Panc1 (cell line): Measurements from ENCODE around the gene GTF3C5. TPM values are rescaled to one million over a fixed set of nuclear protein-coding genes. Genes with fewer than 3 reads are reported as not detected.

Experiments used
- ATAC-seq: fragments of 200-7000 bp; cut with Tn5 transposase; 2 replicates; pipeline ENCODE4 v1.9.1; 2020; ENCODE audit warnings: mild to moderate bottlenecking, moderate library complexity
- BruUV-seq: library from RNA; stranded (reverse); fragments of 400-500 nt; replicated peaks from 2 replicates; lab custom pipeline; 2021; lab: Mats Ljungman, UMichigan
- CTCF ChIA-PET: fragments of 300-600 bp; sonication (Branson Sonifier 250); formaldehyde crosslinking; loops from one replicate; lab custom pipeline; 2022; ENCODE audit warnings: antibody characterized with exemption; lab: Charles Lee
- POLR2A ChIA-PET: fragments of 300-600 bp; sonication (Branson Sonifier 250); formaldehyde crosslinking; loops from one replicate; lab custom pipeline; 2022; ENCODE audit warnings: antibody characterized with exemption; lab: Charles Lee
- DNase-seq: peaks from one replicate; pipeline ENCODE4 v3.0.0-alpha.2; 2010; ENCODE audit warnings: low read depth, low spot score
- H3K27ac ChIP-seq: 2 replicates; pipeline ENCODE4 v1.5.1; 2011; ENCODE audit warnings: mild to moderate bottlenecking, low read length, inconsistent platforms
- H3K27me3 ChIP-seq: fragments of 200-500 bp; sonication (Bioruptor generic); 2 replicates; pipeline ENCODE4 v1.6.0; 2014; ENCODE audit warnings: low read length, inconsistent platforms; ENCODE audit not compliant: control insufficient read depth, insufficient read depth
- H3K36me3 ChIP-seq: fragments of 200-500 bp; sonication (Bioruptor generic); 2 replicates; pipeline ENCODE4 v1.5.1; 2014; ENCODE audit warnings: inconsistent platforms, mild to moderate bottlenecking, low read length, moderate library complexity; ENCODE audit not compliant: control insufficient read depth, insufficient read depth
- H3K4me1 ChIP-seq: 2 replicates; pipeline ENCODE4 v1.5.1; 2011; ENCODE audit warnings: inconsistent platforms, mild to moderate bottlenecking, low read length, moderate library complexity; ENCODE audit not compliant: control insufficient read depth, insufficient read depth
- H3K4me3 ChIP-seq, 2 experiments: 2 replicates each; pipeline ENCODE4 v1.5.1; 2011 to 2012; ENCODE audit warnings: low read depth in 2 of 2, low read length in 2 of 2, mild to moderate bottlenecking in 2 of 2, inconsistent platforms in 1 of 2, moderate library complexity in 1 of 2
- H3K9me3 ChIP-seq: fragments of 200-500 bp; sonication (Bioruptor generic); 2 replicates; pipeline ENCODE4 v1.5.1; 2014; ENCODE audit warnings: low read depth, mild to moderate bottlenecking, inconsistent platforms, low read length, moderate library complexity; ENCODE audit not compliant: control insufficient read depth, insufficient read depth
- POLR2AphosphoS5 ChIP-seq: IDR thresholded peaks from 2 replicates; pipeline ENCODE4 v1.6.1; 2012; ENCODE audit warnings: mild to moderate bottlenecking, low read depth, low read length, moderate library complexity
- REST ChIP-seq, 2 experiments: IDR thresholded peaks; 2 replicates each; pipeline ENCODE4 v1.6.1; 2011 to 2012; ENCODE audit warnings: low read depth in 2 of 2, control low read depth in 1 of 2, low read length in 1 of 2, mild to moderate bottlenecking in 1 of 2, moderate library complexity in 1 of 2; ENCODE audit not compliant: insufficient read depth in 1 of 2
- SIN3A ChIP-seq: IDR thresholded peaks from 2 replicates; pipeline ENCODE4 v1.6.1; 2012; ENCODE audit warnings: low read depth, mild to moderate bottlenecking, low read length, moderate library complexity, borderline replicate concordance; ENCODE audit not compliant: insufficient read depth
- TCF7L2 ChIP-seq: IDR thresholded peaks from 2 replicates; pipeline ENCODE4 v1.6.1; 2011; ENCODE audit warnings: mild to moderate bottlenecking, low read depth, low read length, inconsistent platforms
- in situ Hi-C: cut with HindIII; loops from 2 replicates; pipeline ENCODE4 v1.10.0; 2016; ENCODE audit warnings: low sequenced_read_pairs, low pct_unique_long_range_greater_than_20kb
- intact Hi-C: fragments of 100-400 bp; cut with micrococcal nuclease; formaldehyde crosslinking; loops from one replicate; pipeline ENCODE4 v1.10.0; 2022; ENCODE audit not compliant: unreplicated experiment
- total RNA-seq: library from RNA; stranded (reverse); gene quantifications from one replicate; pipeline ENCODE4 v1.2.1, GENCODE V29; 2021; ENCODE audit not compliant: unreplicated experiment
- TF ChIP-seq, protein P1 (sequence below): fragments of 450-650 bp; IDR thresholded peaks from 2 replicates; pipeline ENCODE4 v1.5.1; 2017; ENCODE audit warnings: mild to moderate bottlenecking

The GTF3C5 gene
- total RNA-seq, 1 experiment from 2014 or later, result 47.7 TPM

DNA sequence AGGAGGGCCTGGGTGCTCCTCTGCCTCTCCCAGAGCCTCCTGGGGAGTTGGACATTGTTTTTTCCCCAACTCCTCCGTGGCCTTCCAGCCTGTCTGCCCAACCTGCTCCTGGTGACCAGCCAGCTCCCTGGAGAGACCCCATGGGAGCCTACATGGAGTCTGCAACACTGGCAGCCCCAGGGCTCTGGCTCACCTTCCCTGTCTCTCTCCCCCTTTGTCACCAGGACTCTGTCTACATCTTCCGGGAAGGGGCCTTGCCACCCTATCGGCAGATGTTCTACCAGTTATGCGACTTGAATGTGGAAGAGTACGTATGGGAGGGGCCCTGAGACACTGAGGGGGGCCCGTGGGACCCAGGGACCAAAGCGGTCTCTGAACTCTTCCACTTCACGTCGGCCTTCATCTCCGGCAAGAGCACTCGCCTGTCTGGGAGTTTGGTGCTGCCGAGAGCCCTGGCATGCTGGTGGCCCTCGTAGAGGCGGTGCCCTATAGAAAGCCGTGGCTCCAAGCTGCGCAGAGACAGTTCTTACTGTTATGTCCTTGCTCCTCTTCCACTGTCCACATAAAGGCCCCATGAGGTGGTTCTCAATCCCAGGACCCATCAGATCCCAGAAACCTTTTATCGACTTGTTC lies 25.1 kb downstream of the GTF3C5 start:
- Histone ChIP-seq H3K27ac (no peak overlapping the region), H3K27me3 (no peaks in the 10 kb centered on the region), H3K4me3 (no peak overlapping the region), H3K36me3 (peaks cover 1% of the 10 kb centered on the region; the same call in 1 of the 2 replicates), H3K9me3 (no peaks in the 10 kb centered on the region), H3K4me1 (no peaks in the 10 kb centered on the region)
- ATAC-seq (no peak), DNase-seq (no peak)
- CTCF ChIA-PET, result no interaction called here
- no peak for TF ChIP-seq SIN3A
- BruUV-seq, result no TSS peak
- POLR2A ChIA-PET, result no interaction called here
- in situ Hi-C loops, result no loop called here
- intact Hi-C loops, result no loop called here

- no peak for ATAC-seq
- Histone ChIP-seq H3K27ac (no peak overlapping the region), H3K9me3 (no peaks in the 10 kb centered on the region), H3K36me3 (no peaks in the 10 kb centered on the region; the same call in 1 of the 2 replicates), H3K4me3 (no peak overlapping the region), H3K27me3 (no peaks in the 10 kb centered on the region), H3K4me1 (no peaks in the 10 kb centered on the region)
- CTCF ChIA-PET, result no interaction called here
- TF ChIP-seq TCF7L2, result no peak
- TF ChIP-seq REST (IDR thresholded peaks at IDR 0.05; ENCODE audit: insufficient read depth in 1 of 2, low read depth in 2 of 2, low read length in 1 of 2), result no peak
- no peak for DNase-seq
- in situ Hi-C loops (no loop called here), intact Hi-C loops (no loop called here)
- BruUV-seq, result no TSS peak
- POLR2A ChIA-PET, result no interaction called here
Observed at GRCh38 chr9:133056533-133056932, 25.7 kb downstream of the GTF3C5 start.

DNA sequence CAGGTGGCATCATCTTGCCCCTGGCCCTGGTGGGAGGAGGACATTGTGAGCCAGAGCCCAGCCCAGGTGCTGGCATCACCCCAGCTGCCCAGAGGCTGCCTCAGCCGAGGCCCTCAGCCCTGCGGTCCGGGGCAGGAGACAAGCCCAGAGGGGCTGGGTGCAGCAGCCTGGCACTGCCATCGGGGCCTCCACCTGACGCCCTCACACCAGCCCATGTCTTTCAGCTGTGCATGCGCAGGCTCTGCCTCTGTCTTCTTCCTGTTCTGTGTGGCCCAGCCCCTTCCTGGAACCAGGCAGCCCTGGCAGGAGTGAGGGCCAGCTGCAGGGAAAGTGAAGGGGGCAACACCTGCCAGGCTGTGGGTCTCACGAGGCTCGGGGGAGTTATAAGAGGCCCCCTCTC lies 26.2 kb downstream of the GTF3C5 start:
- DNase-seq, result no peak
- in situ Hi-C loops (no loop called here), intact Hi-C loops (no loop called here)
- no peaks in the 10 kb centered on the region for H3K27me3 ChIP-seq
- H3K27ac ChIP-seq, result no peak overlapping the region
- no peaks in the 10 kb centered on the region for H3K9me3 ChIP-seq
- TF ChIP-seq, protein P1, sequence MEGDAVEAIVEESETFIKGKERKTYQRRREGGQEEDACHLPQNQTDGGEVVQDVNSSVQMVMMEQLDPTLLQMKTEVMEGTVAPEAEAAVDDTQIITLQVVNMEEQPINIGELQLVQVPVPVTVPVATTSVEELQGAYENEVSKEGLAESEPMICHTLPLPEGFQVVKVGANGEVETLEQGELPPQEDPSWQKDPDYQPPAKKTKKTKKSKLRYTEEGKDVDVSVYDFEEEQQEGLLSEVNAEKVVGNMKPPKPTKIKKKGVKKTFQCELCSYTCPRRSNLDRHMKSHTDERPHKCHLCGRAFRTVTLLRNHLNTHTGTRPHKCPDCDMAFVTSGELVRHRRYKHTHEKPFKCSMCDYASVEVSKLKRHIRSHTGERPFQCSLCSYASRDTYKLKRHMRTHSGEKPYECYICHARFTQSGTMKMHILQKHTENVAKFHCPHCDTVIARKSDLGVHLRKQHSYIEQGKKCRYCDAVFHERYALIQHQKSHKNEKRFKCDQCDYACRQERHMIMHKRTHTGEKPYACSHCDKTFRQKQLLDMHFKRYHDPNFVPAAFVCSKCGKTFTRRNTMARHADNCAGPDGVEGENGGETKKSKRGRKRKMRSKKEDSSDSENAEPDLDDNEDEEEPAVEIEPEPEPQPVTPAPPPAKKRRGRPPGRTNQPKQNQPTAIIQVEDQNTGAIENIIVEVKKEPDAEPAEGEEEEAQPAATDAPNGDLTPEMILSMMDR, result no peak
- TF ChIP-seq REST (IDR thresholded peaks at IDR 0.05; ENCODE audit: insufficient read depth in 1 of 2, low read depth in 2 of 2, low read length in 1 of 2), result no peak
- no peak for TF ChIP-seq POLR2AphosphoS5
- no peak for TF ChIP-seq SIN3A
- TF ChIP-seq TCF7L2, result no peak
- no peaks in the 10 kb centered on the region; the same call in 1 of the 2 replicates for H3K36me3 ChIP-seq
- H3K4me1 ChIP-seq, result no peaks in the 10 kb centered on the region
- CTCF ChIA-PET, result no interaction called here
- no peak overlapping the region for H3K4me3 ChIP-seq
- no TSS peak for BruUV-seq
- no peak for ATAC-seq
- POLR2A ChIA-PET, result no interaction called here
